Trophoblast cell (in vitro differentiated cells and primary cell): ENCODE results near the gene REG1B.

Experiments
- DNase-seq, 2 donors: peaks; one replicate each; pipeline ENCODE4 v3.0.0-alpha.2; 2016
- H2AFZ ChIP-seq: 2 replicates; pipeline ENCODE4 v1.6.1; 2013; ENCODE audit warnings: low read length, moderate library complexity, mild to moderate bottlenecking; ENCODE audit not compliant: insufficient read depth, poor library complexity
- H2AK5ac ChIP-seq: 2 replicates; pipeline ENCODE4 v1.6.1; 2013; ENCODE audit warnings: mild to moderate bottlenecking, low read length
- H2BK120ac ChIP-seq: 2 replicates; pipeline ENCODE4 v1.6.1; 2013; ENCODE audit warnings: low read length, mild to moderate bottlenecking, moderate library complexity; ENCODE audit not compliant: insufficient read depth, poor library complexity
- H2BK12ac ChIP-seq: 2 replicates; pipeline ENCODE4 v1.6.1; 2013; ENCODE audit warnings: mild to moderate bottlenecking, low read length, moderate library complexity
- H2BK5ac ChIP-seq: 2 replicates; pipeline ENCODE4 v1.6.1; 2013; ENCODE audit warnings: low read length, low read depth, moderate library complexity, mild to moderate bottlenecking; ENCODE audit not compliant: poor library complexity
- H3K14ac ChIP-seq: 2 replicates; pipeline ENCODE4 v1.6.1; 2013; ENCODE audit warnings: mild to moderate bottlenecking, low read length
- H3K18ac ChIP-seq: 2 replicates; pipeline ENCODE4 v1.6.1; 2013; ENCODE audit warnings: mild to moderate bottlenecking, low read length
- H3K23ac ChIP-seq: 2 replicates; pipeline ENCODE4 v1.6.1; 2013; ENCODE audit warnings: low read length
- H3K27ac ChIP-seq: 2 replicates; pipeline ENCODE4 v1.5.1; 2013; ENCODE audit warnings: low read depth, mild to moderate bottlenecking, inconsistent platforms, low read length, moderate library complexity
- H3K27me3 ChIP-seq: 2 replicates; pipeline ENCODE4 v1.6.1; 2013; ENCODE audit warnings: inconsistent platforms, mild to moderate bottlenecking, low read length, moderate library complexity; ENCODE audit not compliant: insufficient read depth
- H3K36me3 ChIP-seq, 2 experiments: 1 replicate in 1 of 2; 2 replicates in 1 of 2; pipeline ENCODE4 v1.6.1; 2013; ENCODE audit warnings: low read length in 2 of 2, mild to moderate bottlenecking in 2 of 2, moderate library complexity in 1 of 2; ENCODE audit not compliant: insufficient read depth in 2 of 2, control insufficient read depth in 1 of 2
- H3K4ac ChIP-seq: 2 replicates; pipeline ENCODE4 v1.6.1; 2013; ENCODE audit warnings: low read depth, mild to moderate bottlenecking, low read length, moderate library complexity
- H3K4me1 ChIP-seq, 2 experiments: 1 replicate in 1 of 2; 2 replicates in 1 of 2; pipeline ENCODE4 v1.6.1; 2013; ENCODE audit warnings: low read length in 2 of 2, mild to moderate bottlenecking in 2 of 2, moderate library complexity in 1 of 2; ENCODE audit not compliant: insufficient read depth in 2 of 2, control insufficient read depth in 1 of 2
- H3K4me2 ChIP-seq: 2 replicates; pipeline ENCODE4 v1.6.1; 2013; ENCODE audit warnings: inconsistent platforms, mild to moderate bottlenecking, low read length, moderate library complexity
- H3K4me3 ChIP-seq: 2 replicates; pipeline ENCODE4 v1.5.1; 2013; ENCODE audit warnings: mild to moderate bottlenecking, low read depth, low read length, inconsistent platforms
- H3K79me1 ChIP-seq: one replicate; pipeline ENCODE4 v1.6.1; 2013; ENCODE audit warnings: low read length
- H3K79me2 ChIP-seq: 2 replicates; pipeline ENCODE4 v1.6.1; 2013; ENCODE audit warnings: low read length, mild to moderate bottlenecking; ENCODE audit not compliant: control insufficient read depth, insufficient read depth, poor library complexity
- H3K9ac ChIP-seq: 2 replicates; pipeline ENCODE4 v1.6.1; 2013; ENCODE audit warnings: mild to moderate bottlenecking, low read length
- H3K9me3 ChIP-seq: 2 replicates; pipeline ENCODE4 v1.6.1; 2013; ENCODE audit warnings: low read depth, mild to moderate bottlenecking, control low read depth, inconsistent platforms, low read length; ENCODE audit not compliant: insufficient read depth
- H4K12ac ChIP-seq: 2 replicates; pipeline ENCODE4 v1.6.1; 2013; ENCODE audit warnings: low read depth, mild to moderate bottlenecking, low read length, moderate library complexity
- H4K8ac ChIP-seq: 2 replicates; pipeline ENCODE4 v1.6.1; 2013; ENCODE audit warnings: low read depth, mild to moderate bottlenecking, low read length, moderate library complexity
- H4K91ac ChIP-seq: one replicate; pipeline ENCODE4 v1.6.1; 2013; ENCODE audit warnings: low read depth, mild to moderate bottlenecking, low read length, moderate library complexity
- whole genome bisulfite sequencing: extraction: QIAGEN DNeasy Blood & Tissue Kit; methylation state at CpG from one replicate; pipeline ENCODE4 v1.1.7; 2013; ENCODE audit warnings: missing lambda C conversion rate; ENCODE audit not compliant: insufficient read length, insufficient coverage; ENCODE audit errors: extremely low coverage; 5-methylcytosine and 5-hydroxymethylcytosine counted together

REG1B gene

GRCh38 chr2:79099140-79099686 lies 11.4 kb upstream of the REG1B start:
- no peak overlapping the region for H3K23ac ChIP-seq
- no peak overlapping the region for H3K4me2 ChIP-seq
- no peak overlapping the region for H2BK5ac ChIP-seq
- no peak overlapping the region for H3K14ac ChIP-seq
- H2BK12ac ChIP-seq: no peak overlapping the region
- no peak overlapping the region for H3K9ac ChIP-seq
- peaks cover 2% of the 10 kb centered on the region for H3K9me3 ChIP-seq
- no peak overlapping the region for H4K8ac ChIP-seq
- H3K18ac ChIP-seq: no peak overlapping the region
- no peak overlapping the region for H4K91ac ChIP-seq
- no peak for DNase-seq
- no peaks in the 10 kb centered on the region for H3K4me1 ChIP-seq
- no peaks in the 10 kb centered on the region for H3K79me2 ChIP-seq
- WGBS: no CpG with 5 or more reads among the region's 7 CpGs
- H2AFZ ChIP-seq: no peak overlapping the region
- no peak overlapping the region for H2AK5ac ChIP-seq
- H3K36me3 ChIP-seq: no peaks in the 10 kb centered on the region
- H3K79me1 ChIP-seq: no peaks in the 10 kb centered on the region
- no peak overlapping the region for H3K4ac ChIP-seq
- H3K4me3 ChIP-seq: no peak overlapping the region
- H4K12ac ChIP-seq: no peak overlapping the region
- no peaks in the 10 kb centered on the region for H3K27me3 ChIP-seq
- H2BK120ac ChIP-seq: no peak overlapping the region
- no peak overlapping the region for H3K27ac ChIP-seq

GRCh38 chr2:79097843-79098242 lies 10.1 kb upstream of the REG1B start:
- no peak overlapping the region for H3K4me2 ChIP-seq
- H3K18ac ChIP-seq: no peak overlapping the region
- H3K79me1 ChIP-seq: no peaks in the 10 kb centered on the region
- no peak overlapping the region for H2BK120ac ChIP-seq
- H3K4ac ChIP-seq: no peak overlapping the region
- H4K91ac ChIP-seq: no peak overlapping the region
- no peak overlapping the region for H2BK12ac ChIP-seq
- no peak overlapping the region for H3K4me3 ChIP-seq
- no peak overlapping the region for H4K8ac ChIP-seq
- H3K36me3 ChIP-seq: no peaks in the 10 kb centered on the region
- no peak overlapping the region for H3K23ac ChIP-seq
- DNase-seq: no peak
- H3K9me3 ChIP-seq: peaks cover 2% of the 10 kb centered on the region
- H3K27ac ChIP-seq: no peak overlapping the region
- no peak overlapping the region for H2AFZ ChIP-seq
- H3K4me1 ChIP-seq: no peaks in the 10 kb centered on the region
- H4K12ac ChIP-seq: no peak overlapping the region
- H2BK5ac ChIP-seq: no peak overlapping the region
- H3K14ac ChIP-seq: no peak overlapping the region
- H3K79me2 ChIP-seq: no peaks in the 10 kb centered on the region
- no peaks in the 10 kb centered on the region for H3K27me3 ChIP-seq
- no CpG with 5 or more reads among the region's 6 CpGs for WGBS
- H2AK5ac ChIP-seq: no peak overlapping the region
- no peak overlapping the region for H3K9ac ChIP-seq

- Histone ChIP-seq H3K27ac (no peak overlapping the region), H3K14ac (no peak overlapping the region), H3K4me3 (no peak overlapping the region), H3K27me3 (no peaks in the 10 kb centered on the region), H3K9me3 (no peaks in the 10 kb centered on the region), H3K79me2 (no peaks in the 10 kb centered on the region), H2BK12ac (no peak overlapping the region), H2BK5ac (no peak overlapping the region), H4K12ac (no peak overlapping the region), H3K4me2 (no peak overlapping the region), H3K4me1 (no peaks in the 10 kb centered on the region), H3K18ac (no peak overlapping the region), H3K79me1 (no peaks in the 10 kb centered on the region), H2AK5ac (no peak overlapping the region), H3K9ac (no peak overlapping the region), H2AFZ (no peak overlapping the region), H2BK120ac (no peak overlapping the region), H4K8ac (no peak overlapping the region), H3K36me3 (no peaks in the 10 kb centered on the region), H4K91ac (no peak overlapping the region), H3K4ac (no peak overlapping the region), H3K23ac (no peak overlapping the region)
- DNase-seq: no peak
- WGBS: no CpG with 5 or more reads among the region's 4 CpGs
These were observed 2.9 kb upstream of the REG1B start for GRCh38 chr2:79090693-79091092.

- DNase-seq: no peak
- no peaks in the 10 kb centered on the region for H3K36me3 ChIP-seq
- no peak overlapping the region for H2AFZ ChIP-seq
- H3K79me1 ChIP-seq: no peaks in the 10 kb centered on the region
- no peak overlapping the region for H3K4me3 ChIP-seq
- H2BK12ac ChIP-seq: no peak overlapping the region
- H3K9me3 ChIP-seq: no peaks in the 10 kb centered on the region
- H3K4ac ChIP-seq: no peak overlapping the region
- no peak overlapping the region for H4K12ac ChIP-seq
- no peak overlapping the region for H3K4me2 ChIP-seq
- H3K4me1 ChIP-seq: no peaks in the 10 kb centered on the region
- H3K18ac ChIP-seq: no peak overlapping the region
- no peak overlapping the region for H3K23ac ChIP-seq
- H3K79me2 ChIP-seq: no peaks in the 10 kb centered on the region
- H2AK5ac ChIP-seq: no peak overlapping the region
- H3K27ac ChIP-seq: no peak overlapping the region
- H2BK5ac ChIP-seq: no peak overlapping the region
- H4K91ac ChIP-seq: no peak overlapping the region
- H2BK120ac ChIP-seq: no peak overlapping the region
- no peak overlapping the region for H3K9ac ChIP-seq
- H3K14ac ChIP-seq: no peak overlapping the region
- WGBS: no CpG with 5 or more reads among the region's 4 CpGs
- H4K8ac ChIP-seq: no peak overlapping the region
- no peaks in the 10 kb centered on the region for H3K27me3 ChIP-seq
These were observed 1.5 kb downstream of the REG1B start for GRCh38 chr2:79086255-79086654.
